ENCODE measurements around the gene TXN. TPM values are rescaled to one million over a fixed set of nuclear protein-coding genes. Genes with fewer than 3 reads are reported as not detected.
"Not testable (repeated sequence)": the region's sequence is repeated elsewhere in the genome, so short reads cannot be mapped to it uniquely, and the experiment has no call there.

TXN gene
- total and polyA plus RNA-seq, 9 donors: 84.4 to 176 (median 117) TPM

DNA sequence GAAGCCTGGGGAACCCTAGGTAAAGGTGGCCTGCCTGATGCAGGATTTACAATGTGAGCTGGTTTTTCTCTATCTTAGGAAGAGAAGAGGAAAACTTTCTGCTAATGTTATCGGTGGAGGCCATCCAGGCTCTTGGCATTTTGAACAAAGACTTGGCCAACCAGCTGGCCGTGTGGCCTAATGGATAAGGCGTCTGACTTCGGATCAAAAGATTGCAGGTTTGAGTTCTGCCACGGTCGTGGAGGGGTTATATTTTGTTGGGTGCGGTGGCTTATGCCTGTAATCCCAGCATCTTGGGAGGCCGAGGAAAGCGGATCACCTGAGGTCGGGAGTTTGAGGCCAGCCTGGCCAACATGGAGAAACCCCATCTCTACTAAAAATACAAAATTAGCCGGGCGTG lies 58.0 kb downstream of the TXN start:
- H3K4me1 ChIP-seq (ENCODE audit: insufficient read depth): no peaks in the 10 kb centered on the region
- no peaks in the 10 kb centered on the region for H3K27me3 ChIP-seq
- intact Hi-C loops (cut with DNase I): no loop called here
- no peak overlapping the region for H3K27ac ChIP-seq
- TF ChIP-seq EP300 (IDR thresholded peaks at IDR 0.05) (no peak), POLR2A (IDR thresholded peaks at IDR 0.05) (no peak)
- TF ChIP-seq, protein P1, sequence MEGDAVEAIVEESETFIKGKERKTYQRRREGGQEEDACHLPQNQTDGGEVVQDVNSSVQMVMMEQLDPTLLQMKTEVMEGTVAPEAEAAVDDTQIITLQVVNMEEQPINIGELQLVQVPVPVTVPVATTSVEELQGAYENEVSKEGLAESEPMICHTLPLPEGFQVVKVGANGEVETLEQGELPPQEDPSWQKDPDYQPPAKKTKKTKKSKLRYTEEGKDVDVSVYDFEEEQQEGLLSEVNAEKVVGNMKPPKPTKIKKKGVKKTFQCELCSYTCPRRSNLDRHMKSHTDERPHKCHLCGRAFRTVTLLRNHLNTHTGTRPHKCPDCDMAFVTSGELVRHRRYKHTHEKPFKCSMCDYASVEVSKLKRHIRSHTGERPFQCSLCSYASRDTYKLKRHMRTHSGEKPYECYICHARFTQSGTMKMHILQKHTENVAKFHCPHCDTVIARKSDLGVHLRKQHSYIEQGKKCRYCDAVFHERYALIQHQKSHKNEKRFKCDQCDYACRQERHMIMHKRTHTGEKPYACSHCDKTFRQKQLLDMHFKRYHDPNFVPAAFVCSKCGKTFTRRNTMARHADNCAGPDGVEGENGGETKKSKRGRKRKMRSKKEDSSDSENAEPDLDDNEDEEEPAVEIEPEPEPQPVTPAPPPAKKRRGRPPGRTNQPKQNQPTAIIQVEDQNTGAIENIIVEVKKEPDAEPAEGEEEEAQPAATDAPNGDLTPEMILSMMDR (IDR thresholded peaks at IDR 0.05): no peak
- no peaks in the 10 kb centered on the region for H3K36me3 ChIP-seq
- H3K4me3 ChIP-seq: no peak overlapping the region
- DNase-seq: no peak
- no peaks in the 10 kb centered on the region for H3K9me3 ChIP-seq
- 90 to 93% (median 93%) methylated on average over 12 of the region's 12 CpGs for WGBS, 3 donors

DNA sequence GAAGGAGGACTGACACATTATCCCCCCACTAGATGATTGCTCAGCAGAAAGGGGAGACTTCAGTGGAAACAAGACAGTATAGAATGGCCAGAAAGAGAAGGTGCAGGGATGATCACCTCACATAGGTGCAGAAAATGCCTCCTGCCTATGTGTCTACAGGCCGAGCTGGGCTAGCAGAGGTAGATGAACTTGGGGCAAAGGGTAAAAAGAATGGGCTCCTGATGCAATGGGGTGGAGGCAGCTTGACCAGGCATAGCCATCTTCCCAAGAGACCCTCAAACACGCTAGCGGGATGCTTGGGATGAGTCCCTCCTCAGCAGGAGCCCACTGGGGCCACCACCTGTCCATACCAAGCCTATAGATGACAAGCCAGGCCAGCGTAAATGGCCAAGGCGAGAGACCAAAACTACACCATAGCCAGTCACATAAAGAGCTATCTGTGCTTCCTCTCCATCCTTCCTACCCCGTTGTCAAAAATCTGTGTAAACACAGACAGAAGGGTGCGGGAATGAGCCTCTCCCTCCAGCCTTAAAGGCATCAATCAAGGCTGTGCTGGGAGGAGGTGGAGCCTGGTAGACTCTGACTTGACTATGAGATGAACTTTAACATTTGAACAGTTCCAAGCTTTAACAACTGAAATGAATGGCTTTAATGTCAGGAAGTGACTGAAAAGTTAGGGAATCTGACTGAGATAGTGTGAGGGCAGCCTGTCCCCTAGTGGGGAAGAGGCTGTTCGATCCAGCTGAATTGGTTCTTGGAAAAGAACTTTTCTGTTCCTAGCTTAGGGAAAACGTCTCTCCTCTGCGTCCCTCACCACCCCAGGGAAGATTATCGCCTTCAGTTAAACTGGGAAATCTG lies 58.7 kb downstream of the TXN start:
- intact Hi-C loops (cut with DNase I): no loop called here
- Histone ChIP-seq H3K9me3 (no peaks in the 10 kb centered on the region), H3K27ac (no peak overlapping the region), H3K4me3 (no peak overlapping the region), H3K36me3 (no peaks in the 10 kb centered on the region), H3K27me3 (no peaks in the 10 kb centered on the region), H3K4me1 (ENCODE audit: insufficient read depth) (no peaks in the 10 kb centered on the region)
- 73 to 78% (median 76%) methylated on average over 11 of the region's 11 CpGs for WGBS, 3 donors
- TF ChIP-seq, protein P1 (IDR thresholded peaks at IDR 0.05): no peak
- no peak for TF ChIP-seq POLR2A (IDR thresholded peaks at IDR 0.05)
- TF ChIP-seq EP300 (IDR thresholded peaks at IDR 0.05): no peak
- no peak for DNase-seq

DNA sequence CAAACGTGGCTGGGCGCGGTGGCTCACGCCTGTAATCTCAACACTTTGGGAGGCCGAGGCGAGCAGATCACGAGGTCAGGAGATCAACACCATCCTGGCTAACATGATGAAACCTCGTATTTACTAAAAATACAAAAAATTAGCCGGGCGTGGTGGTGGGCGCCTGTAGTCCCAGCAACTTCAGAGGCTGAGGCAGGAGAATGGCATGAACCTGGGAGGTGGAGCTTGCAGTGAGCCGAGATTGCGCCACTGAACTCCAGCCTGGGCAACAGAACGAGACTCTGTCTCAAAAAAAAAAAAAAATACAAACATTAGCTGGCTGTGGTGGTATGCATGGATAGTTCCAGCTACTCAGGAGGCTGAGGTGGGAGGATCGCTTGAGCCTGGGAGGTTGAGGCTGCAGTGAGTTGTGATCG lies 60.2 kb downstream of the TXN start:
- H3K27ac ChIP-seq; H3K36me3 ChIP-seq; H3K27me3 ChIP-seq; H3K9me3 ChIP-seq; H3K4me3 ChIP-seq; H3K4me1 ChIP-seq (ENCODE audit: insufficient read depth); DNase-seq; intact Hi-C loops (cut with DNase I): not testable (repeated sequence)
- 89 to 96% (median 94%) methylated on average over 16 of the region's 16 CpGs for WGBS, 3 donors

Other genes starting within 250 kb of the TXN start
- gene C9orf152, start 48.3 kb downstream of the TXN start, total RNA-seq: under 1 TPM in 4 of 7 donors, not detected in 3; 0.12 to 0.34 (median 0.25) TPM
- under 1 TPM in 1 of 2 donors, not detected in 1; 0.07 TPM for gene C9orf152, start 48.3 kb downstream of the TXN start, polyA plus RNA-seq
- not detected for gene TXNDC8, start 81.4 kb upstream of the TXN start, total RNA-seq
- not detected for gene TXNDC8, start 81.4 kb upstream of the TXN start, polyA plus RNA-seq